SK-N-SH (cell line): Measurements from ENCODE around the gene PIP5K1B.

Experiments used
- ELF1 ChIP-seq: IDR thresholded peaks from 2 replicates; pipeline ENCODE4 v1.4.0; 2012
- MXI1 ChIP-seq: IDR thresholded peaks from 2 replicates; pipeline ENCODE4 v1.6.1; 2012; ENCODE audit warnings: mild to moderate bottlenecking, low read depth, low read length, improper control_type of control experiment

DNA sequence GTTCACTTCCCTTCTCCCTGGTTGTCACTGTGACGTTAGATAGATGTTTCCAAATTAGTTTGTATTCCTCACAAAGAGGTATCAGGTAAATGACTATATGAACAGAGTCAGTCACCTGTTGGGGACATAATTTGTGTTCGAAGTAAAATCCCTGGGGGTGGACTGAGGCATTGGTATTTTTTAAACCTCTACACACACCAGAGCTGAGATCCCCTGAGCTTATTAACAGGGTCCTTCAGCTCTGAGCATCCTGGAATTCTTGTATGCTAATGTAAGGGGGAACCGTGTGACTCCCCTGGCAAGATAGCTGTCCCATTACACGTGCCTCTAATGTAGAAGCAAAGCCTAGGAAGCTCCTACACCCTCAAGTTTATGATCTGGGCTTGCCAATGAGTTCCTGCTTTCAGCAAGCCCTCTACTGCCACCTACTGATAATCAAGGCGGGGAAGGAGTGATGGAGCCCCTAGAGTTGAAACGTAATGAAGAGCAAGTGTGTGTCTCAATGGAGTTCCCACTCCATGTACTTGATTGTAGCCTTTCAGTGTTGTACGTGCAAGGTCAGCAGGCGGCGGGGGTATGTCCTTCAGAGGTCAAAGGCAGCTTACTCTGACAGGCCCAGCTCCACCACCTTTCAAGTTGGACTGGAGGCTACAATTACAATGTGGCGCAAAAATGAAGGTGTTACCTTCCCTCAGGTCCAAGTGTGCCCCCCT, 294.5 kb downstream of the PIP5K1B start:
- TF ChIP-seq ELF1, result no peak
- no peak for TF ChIP-seq MXI1
